Islet of Langerhans (tissue), 1 donor: ENCODE data around the gene PLS1.
A peak's percentile ranks its signal among the peaks of the same experiment; 100 is the strongest.
"Not testable (repeated sequence)": the region's sequence is repeated elsewhere in the genome, so short reads cannot be mapped to it uniquely, and the experiment has no call there.

Experiments
- FAIRE-seq: peaks from one replicate; lab custom pipeline; 2011; peaks lifted over from hg19 to GRCh38; lab: Jason Lieb, UNC

The PLS1 gene, protein sequence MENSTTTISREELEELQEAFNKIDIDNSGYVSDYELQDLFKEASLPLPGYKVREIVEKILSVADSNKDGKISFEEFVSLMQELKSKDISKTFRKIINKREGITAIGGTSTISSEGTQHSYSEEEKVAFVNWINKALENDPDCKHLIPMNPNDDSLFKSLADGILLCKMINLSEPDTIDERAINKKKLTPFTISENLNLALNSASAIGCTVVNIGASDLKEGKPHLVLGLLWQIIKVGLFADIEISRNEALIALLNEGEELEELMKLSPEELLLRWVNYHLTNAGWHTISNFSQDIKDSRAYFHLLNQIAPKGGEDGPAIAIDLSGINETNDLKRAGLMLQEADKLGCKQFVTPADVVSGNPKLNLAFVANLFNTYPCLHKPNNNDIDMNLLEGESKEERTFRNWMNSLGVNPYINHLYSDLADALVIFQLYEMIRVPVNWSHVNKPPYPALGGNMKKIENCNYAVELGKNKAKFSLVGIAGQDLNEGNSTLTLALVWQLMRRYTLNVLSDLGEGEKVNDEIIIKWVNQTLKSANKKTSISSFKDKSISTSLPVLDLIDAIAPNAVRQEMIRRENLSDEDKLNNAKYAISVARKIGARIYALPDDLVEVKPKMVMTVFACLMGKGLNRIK

GRCh38 chr3:142595951-142596725 is at the start of gene PLS1:
PLS1 (plus strand) TSS chr3:142596393; CDS start chr3:142664238, 67,845 bp downstream.
- FAIRE-seq, result no peak

DNA sequence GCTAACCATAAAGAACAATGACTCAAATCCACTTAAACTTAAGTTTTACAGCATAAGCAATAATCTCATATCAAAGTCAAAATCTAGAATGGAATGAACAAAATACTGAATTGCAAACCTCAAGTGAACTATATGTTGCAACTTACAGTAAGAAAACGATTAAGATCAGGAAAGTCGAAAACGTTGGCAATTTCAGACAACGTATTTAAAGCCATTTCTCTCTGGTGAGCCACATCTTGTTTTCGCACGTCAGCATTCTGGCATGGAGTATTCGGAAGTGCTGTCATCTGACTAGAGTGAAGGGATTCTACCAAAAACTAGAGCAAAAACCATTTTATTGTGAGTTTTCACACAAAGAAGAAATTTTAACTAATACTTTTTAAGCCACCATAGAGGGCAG is 46.2 kb upstream of the PLS1 start:
- FAIRE-seq, result no peak

DNA sequence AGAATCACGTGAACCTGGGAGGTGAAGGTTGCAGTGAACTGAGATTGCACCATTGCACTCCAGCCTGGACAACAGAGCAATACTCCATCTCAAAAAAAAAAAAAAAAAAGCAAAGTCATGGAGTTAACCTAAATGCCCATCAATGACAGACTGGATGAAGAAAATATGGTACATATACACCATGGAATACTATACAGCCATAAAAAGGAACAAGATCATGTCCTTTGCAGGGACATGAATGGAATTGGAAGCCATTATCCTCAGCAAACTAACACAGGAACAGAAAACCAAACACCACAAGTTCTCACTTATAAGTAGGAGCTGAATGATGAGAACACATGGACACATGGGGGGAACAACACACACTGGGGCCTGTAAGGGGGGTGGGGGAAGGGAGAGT is 43.6 kb upstream of the PLS1 start:
- not testable (repeated sequence) for FAIRE-seq

DNA sequence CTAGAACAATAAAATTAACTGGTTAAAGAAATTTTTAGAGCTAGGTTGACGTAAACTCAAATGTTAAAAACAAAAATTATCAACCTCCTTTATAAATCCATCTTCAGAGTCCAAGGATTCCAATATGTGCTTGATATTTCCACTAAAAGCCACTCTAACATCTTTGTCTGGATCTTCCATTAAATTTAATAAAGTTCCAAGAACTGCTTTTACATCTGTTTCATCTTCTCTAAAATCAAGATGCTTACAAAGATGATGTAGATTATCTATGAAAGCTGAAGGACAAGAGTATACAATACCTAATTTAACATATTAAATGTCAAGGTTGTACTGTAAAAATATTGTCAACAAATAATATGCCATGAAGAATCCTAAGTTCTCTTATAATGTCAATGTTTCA is 42.5 kb upstream of the PLS1 start:
- no peak for FAIRE-seq

- no peak for FAIRE-seq
These were observed 36.1 kb upstream of the PLS1 start for GRCh38 chr3:142560118-142560517.

DNA sequence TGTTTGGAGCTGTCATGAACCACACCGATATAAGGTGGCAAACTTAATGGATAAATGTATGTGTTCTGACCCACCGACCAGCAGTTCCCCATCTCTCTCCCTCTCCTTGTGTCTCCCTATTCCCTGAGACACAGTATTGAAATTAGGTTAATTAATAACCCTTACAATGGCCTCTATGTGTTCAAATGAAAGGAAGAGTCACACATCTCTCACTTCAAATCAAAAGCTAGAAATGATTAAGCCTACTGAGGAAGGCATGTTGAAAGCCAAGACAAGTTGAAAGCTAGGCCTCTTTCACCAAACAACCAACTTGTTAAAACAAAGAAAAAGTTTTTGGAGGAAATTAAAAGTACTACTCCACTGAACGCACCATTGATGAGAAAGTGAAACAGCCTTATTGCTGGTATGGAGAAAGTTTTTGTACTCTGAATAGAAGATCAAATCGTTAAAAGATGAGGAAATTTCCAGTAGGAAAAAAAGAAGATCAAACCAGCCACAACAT is 32.6 kb upstream of the PLS1 start:
- FAIRE-seq, result no peak

DNA sequence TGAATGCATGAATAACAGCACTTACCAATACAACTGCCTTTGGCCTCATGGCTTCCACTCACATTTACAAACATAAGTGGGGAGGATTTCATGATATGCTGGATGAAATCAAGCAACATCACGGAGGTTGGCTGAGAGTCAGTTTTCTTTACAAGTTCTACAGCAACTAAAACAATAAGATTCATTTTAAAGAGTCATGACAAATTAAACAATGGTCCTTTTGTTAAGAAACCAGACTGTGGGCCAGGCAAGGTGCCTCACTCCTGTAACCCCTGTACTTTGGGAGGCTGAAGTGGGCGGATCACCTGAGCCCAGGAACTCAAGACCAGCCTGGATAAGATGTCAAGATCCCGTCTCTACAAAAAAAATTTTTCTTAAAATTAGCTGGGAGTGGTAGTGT is 30.1 kb upstream of the PLS1 start:
- FAIRE-seq, result peak; percentile 27

- FAIRE-seq, result no peak
These were observed 27.7 kb upstream of the PLS1 start for GRCh38 chr3:142568393-142569017.

- not testable (repeated sequence) for FAIRE-seq
These were observed 26.8 kb upstream of the PLS1 start for GRCh38 chr3:142569422-142569821.

DNA sequence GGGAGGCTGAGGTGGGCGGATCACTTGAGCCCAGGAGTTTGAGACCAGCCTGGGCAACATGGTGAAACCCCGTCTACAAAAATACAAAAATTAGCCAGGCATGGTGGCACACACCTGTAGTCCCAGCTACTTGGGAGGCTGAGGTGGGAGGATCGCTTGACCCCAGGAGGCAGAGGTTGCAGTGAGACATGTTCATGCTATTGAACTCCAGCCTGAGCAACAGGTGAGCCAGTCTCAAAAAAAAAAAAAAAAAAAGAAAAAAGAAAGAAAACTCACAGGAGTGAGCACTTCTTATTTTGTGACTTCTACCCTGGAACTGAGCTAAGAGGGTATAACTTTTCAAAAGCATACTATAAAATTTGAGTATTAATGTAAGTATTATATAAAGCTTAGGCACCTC is 22.0 kb upstream of the PLS1 start:
- FAIRE-seq, result not testable (repeated sequence)

DNA sequence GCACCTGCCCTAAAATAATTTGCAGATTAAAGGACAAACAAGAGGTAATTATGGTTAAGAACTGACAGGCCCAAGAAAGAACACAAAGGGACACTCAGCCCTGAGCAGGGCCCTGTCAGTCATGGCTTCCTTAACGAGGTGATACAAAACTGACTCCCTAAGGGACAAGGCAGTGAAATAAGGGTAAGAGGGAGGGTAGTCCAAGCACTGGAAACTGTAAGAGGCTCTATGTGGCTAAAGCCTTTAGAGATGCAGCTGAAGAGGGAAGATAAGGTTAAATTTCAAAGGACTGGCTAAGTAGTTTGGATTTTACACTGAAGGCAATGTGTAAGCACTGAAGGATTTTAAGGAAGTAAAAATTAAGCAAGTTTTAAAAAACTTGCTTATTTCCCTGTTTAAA is 21.5 kb upstream of the PLS1 start:
- no peak for FAIRE-seq

DNA sequence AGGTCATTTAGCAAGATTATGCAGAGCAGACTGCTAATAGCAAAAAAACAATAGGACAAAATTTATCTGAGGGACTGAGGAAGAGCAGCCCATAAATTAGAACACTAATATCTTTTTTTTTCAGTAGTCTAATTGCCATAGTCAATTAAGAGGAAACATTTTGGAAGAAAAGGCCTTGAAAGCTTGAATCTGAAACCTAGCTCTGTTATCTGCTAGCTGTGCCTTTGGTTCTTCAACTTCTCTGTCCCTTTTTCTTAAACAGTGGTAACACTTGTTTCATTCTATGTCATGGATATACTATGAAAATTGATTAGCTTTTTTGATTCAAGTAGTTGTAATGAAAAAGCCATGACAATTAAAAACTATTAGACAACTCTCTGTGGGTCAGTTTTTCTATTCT is 19.4 kb upstream of the PLS1 start:
- no peak for FAIRE-seq

GRCh38 chr3:142577696-142578328 is 18.4 kb upstream of the PLS1 start:
- FAIRE-seq, result no peak

DNA sequence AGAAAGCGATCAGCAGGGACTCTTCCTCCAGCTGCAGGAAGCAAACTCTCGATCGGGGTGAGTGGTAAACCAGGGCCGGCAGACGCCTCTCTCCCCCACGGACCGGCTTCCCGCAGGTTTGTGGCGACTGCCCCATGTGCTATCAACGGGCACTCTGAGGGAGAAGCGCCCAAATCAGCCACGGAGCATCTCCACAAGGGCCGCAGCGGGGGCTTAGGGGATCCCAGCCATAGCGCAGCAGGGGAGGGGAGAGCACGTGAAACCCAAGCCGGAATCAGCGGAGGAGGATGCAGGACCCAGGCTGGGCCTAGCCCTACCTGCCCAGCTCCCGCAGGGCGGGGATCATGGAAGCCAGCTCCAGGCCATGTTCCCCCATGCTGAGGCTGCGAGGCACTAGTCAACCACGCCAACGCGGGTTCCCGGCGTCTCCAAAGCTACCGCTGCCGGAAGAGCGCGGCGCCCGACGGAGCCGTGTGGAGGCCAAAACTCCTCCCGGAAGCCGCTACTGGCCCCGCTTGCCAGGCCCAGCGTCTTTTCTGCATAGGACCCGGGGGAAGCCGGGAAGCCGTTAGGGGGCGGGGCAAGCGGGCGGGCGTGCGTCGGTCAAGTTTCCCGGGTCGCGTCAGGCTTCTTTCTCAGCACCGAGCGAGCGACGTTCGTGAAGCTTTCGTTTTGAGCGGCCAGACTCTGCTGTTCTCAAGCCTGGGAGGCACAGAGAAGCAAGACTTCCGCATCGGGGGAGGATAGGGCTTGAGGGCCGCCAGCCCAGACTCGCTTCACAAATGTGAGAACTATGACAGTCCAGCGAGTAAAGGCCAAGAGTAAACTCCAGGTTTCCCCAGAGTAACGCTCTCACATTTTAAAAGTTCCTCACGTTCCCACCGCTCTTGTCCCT is 17.6 kb upstream of the PLS1 start, which contains the start of gene ATR:
Gene ATR, minus strand, starts transcription at position 405 of the 895 bp plus-strand sequence. Its CDS starts 29 bp downstream, at position 376.
- FAIRE-seq, result no peak

DNA sequence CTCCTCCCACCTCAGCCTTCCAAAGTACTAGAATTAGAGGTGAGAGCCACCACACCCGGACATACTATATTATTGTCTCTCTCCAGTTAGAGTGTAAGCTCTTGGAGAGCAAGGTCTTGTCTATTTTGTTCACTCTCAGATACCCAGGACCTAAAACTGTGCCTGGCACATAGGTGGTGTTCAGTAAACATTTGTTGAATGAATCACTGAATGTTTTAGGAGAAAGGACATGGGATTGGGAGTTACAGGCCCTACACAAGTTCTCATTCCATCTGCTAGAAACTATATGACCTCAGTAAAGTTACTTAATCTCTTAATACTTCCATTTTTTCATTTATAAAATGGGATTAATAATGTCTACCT is 16.2 kb upstream of the PLS1 start:
- no peak for FAIRE-seq

DNA sequence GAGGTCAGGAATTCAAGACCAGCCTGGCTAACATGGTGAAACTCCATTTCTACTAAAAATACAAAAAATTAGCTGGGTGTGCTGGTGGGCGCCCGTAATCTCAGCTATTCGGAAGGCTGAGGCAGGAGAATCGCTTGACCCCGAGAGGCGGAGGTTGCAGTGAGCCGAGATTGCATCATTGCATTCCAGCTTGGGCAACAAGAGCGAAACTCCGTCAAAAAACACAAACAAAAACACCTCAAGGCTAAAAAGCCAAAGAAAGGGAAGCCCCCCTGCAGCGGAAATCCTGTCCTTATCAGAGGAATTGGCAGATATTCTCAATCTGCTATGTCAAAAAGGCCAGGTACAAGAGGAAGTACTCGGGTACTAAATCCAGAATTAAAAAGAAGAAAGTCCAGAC is 15.1 kb upstream of the PLS1 start:
- not testable (repeated sequence) for FAIRE-seq

DNA sequence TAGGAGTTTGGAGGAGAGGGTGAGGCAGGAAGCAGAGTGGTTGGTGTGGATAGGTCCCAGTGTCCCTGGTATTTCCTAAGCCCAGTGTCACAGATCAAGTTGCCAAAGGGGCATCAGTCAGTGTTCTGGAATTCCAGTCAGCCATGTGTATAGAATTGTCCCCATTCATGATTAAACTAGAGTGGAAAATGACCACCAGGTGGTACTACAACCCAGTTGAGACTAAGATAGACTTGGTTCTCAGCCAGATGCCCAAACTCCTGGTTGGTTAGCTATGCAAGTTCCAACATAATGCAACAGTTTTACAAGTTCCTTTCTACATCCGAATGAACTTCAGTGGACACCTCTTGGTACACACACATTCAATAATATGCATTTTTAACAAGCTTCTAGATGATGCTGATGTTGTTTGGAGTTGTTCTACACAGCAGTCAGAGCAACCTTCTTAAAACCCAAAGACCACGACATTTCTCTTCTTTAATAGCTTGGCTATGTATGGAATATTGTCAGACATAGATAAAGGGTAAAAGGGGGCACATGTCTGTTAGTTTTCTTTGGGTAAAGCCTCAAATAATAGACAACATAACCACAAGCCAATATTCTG is 9.3 kb upstream of the PLS1 start:
- peak; percentile 95 for FAIRE-seq

DNA sequence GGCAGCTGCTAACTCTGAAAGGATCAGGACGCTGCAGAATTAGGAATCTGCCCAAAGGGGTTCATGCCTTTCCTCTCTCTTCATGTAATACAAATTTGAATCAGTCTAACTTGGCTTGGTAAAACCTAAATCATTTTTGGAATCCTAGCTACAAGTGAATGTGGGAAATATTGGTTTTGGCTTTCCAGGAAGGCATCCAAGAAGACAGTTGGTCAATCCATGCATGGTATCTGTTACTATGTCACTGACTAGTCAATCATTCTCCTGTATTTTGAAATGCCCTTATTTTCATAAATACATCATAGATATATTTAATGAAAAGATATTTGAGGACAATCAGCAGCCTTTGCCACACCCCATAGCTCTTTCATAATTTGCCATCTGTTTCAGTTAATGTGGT is 7.5 kb upstream of the PLS1 start:
- FAIRE-seq, result no peak

DNA sequence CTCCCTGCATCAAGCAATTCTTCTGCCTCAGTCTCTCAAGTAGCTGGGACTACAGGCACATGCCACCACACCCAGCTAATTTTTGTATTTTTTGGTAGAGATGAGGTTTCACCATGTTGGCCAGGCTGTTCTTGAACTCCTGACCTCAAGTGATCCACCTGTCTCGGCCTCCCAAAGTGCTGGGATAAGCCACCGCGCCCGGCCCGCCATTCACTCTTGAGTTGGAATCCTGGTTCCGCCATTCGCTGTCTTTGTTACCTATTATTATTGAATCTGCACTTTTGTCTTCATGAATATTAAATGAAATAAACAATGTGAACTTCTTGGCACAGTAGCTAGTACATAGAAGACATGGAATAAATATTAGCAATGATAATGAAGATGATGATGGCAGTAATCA is 3.9 kb upstream of the PLS1 start:
- FAIRE-seq, result not testable (repeated sequence)

DNA sequence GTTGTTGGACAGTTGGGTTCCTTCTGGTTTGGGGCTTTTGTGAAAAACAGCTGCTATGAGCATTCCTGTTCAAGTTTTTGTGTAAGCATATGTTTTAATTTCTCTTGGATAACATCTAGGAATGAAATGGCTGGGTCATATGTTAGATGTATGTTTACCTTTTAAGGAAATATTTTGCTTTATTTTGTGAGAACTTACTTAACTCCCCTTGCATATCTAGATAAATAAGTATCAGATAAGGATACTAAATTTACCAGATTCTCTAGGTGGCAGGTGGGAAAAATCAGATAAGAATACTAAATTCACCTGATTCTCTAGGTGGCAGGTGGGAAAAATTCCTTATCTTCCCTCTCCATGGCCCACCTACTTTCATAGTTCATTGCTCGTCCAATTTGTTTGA is 1.1 kb upstream of the PLS1 start:
- FAIRE-seq, result no peak
